ENCODE results near the gene MAN2A1.
"Not testable (repeated sequence)": the region's sequence is repeated elsewhere in the genome, so short reads cannot be mapped to it uniquely, and the experiment has no call there.

Gene MAN2A1

DNA sequence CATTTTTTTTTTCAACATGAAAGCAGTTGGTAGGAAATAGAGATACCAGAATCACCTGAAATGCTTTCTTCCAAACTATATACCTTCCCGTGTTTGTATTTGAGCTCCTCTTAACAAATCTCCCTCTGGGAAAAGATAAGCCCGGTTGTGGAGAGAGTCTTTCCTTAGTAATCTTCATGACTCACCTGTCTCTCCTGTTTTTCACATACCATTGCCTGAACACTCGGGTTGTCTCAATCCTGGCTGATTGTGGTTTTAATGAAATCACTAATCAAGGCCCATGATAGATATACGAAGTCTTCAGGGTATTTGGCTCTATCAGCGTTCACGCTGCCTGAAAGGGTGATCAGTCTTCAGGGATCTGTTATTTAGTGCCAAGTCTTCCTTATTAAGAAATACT, 136.7 kb downstream of the MAN2A1 start:
- DNase-seq (ENCODE audit: low read depth in 2 of 2): no peak

DNA sequence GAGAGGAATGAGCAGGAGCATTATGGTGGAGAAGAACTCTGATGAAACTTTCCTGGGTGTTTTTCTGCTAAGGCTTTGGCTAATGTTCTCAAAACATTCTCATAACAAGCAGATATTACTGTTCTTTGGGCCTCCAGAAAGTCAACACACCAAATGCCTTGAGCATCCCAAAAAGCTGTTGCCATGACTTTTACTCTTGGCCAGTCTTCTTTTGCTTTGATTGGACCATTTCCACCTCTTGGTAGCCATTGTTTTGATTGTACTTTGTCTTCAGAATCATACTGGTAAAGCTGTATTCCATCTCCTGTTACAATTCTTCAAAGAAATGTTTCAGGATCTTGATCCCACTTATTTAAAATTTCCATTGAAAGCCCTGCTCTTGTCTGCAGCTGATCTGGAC, 139.6 kb downstream of the MAN2A1 start:
- no peak for DNase-seq (ENCODE audit: low read depth in 2 of 2)

DNA sequence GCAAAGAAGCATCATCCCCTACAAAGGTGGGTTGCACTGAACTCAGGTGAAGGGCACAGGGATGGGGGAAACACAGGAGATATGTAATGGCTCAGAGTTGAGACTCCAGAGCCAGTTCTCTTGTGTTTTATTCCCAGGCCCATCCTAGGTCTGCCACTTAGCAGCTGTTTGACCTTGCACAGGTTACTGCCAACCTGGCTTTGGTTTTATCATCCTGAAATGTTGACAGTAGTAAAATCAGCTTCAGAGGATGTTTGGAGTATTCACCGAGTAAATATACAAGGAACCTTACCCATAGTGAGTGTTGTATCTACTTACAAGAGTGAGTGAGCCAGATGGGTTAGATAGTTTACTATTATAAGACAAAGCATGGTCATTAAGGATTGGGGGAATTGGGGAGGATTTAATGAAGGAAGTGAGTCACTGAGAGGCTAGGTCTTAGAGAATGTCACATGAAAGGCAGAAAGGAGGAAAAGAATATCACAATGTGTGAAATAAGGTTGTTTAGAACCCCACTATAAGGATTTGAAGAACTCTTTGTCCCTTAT, 141.3 kb downstream of the MAN2A1 start:
- DNase-seq (ENCODE audit: low read depth in 2 of 2): no peak

DNA sequence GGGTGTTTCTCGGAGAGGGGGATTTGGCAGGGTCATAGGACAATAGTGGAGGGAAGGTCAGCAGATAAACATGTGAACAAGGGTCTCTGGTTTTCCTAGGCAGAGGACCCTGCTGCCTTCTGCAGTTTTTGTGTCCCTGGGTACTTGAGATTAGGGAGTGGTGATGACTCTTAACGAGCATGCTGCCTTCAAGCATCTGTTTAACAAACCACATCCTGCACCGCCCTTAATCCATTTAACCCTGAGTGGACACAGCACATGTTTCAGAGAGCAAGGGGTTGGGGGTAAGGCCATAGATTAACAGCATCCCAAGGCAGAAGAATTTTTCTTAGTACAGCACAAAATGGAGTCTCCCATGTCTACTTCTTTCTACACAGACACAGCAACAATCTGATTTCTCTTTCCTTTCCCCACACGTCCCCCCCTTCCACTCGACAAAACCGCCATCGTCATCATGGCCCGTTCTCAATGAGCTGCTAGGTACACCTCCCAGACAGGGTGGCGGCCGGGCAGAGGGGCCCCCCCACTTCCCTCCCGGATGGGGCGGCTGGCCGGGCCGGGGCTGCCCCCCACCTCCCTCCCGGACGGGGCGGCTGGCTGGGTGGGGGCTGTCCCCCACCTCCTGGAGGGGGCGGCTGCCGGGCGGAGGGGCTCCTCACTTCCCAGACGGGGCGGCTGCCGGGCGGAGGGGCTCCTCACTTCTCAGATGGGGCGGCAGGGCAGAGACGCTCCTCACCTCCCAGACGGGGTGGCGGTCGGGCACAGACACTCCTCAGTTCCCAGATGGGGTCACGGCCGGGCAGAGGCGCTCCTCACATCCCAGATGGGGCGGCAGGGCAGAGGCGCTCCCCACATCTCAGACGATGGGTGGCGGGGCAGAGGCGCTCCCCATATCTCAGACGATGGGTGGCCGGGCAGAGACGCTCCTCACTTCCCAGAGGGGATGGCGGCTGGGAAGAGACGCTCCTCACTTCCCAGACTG, 142.8 kb downstream of the MAN2A1 start:
- not testable (repeated sequence) for DNase-seq (ENCODE audit: low read depth in 2 of 2)

DNA sequence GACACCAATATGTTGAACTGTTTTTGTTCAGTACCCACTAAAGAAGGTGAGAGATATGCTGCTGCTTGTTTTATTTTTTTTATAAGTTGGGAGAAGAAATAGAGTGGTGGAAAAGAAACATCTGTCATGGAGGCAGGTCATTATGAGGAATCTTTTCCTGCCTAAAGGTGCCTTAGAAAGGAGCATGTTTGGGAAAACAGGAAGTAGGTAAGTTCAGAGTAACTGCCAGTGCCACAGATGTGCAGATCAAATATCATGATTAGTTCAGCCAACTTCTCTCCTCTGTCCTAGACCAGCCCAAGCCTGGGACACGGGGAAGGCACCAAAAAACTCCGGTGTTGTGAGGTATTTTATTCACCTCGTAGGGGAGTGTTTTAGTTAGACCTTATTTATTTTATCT, 144.2 kb downstream of the MAN2A1 start:
- no peak for DNase-seq (ENCODE audit: low read depth in 2 of 2)

DNA sequence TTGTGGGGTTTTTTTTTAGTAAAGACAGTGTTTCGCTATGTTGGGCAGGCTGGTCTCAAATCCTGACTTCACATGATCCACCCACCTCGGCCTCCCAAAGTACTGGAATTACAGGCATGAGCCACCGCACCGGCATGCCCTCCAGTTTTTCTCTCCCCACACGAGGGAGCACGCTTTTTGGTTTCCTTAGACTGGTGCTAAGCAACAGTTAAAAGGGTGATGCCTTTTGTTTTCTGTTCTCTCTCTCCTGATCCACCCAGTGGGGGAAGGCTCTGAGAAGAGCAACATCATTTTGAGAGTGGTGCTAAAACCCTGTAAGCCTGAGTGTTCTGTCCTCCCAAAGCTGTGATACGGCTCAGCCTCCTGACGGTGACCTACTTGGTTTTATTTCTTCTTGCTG, 146.6 kb downstream of the MAN2A1 start:
- DNase-seq (ENCODE audit: low read depth in 2 of 2): no peak

DNA sequence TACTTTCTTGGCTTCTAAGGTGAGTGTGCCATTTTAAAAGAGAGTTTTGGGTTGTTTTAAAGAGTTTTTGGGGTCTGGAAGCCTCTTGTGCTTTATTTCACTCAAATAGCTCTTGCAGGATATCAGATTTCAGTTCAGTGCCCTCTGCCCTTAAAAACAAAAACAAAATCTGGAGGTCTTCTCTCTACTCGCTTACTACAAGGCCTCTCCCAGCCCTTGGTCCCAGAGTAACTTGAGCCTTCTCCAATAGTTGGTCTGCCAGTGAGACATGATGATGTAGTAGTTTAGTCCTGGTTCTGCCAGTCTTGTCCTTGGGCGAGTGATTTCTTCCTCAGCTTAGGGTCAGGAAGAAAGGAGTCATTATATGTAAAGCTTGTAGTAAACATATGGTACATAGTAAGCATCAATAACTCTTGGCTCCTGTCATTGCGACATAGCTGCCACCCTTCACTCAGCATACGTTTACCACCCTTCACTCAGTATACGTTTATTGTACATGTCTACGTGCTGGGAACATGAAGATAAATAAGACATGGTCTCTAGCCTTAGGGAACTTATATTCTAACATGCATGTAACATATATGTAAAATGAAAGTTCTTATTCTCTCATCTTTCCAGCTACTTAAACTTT, 147.6 kb downstream of the MAN2A1 start:
- DNase-seq (ENCODE audit: low read depth in 2 of 2): no peak

DNA sequence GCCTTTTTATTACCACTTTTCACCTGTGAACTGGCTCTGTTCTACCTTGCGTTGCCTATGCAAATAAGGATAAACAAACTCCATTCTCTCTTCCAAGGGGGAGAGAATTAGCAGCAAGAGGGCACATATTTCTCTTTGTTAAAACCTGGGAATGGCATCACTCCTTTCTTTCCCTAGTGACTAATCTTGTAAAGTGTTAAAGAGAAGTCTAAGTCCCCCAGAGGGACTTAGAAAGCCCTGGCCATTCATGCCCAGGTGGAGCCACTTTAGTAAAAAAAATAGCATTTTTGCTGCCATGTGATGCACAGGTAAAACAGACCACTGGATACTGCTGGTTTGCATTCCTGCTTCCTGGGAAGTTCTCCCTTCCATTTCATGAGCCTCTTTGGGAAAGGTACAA, 148.4 kb downstream of the MAN2A1 start:
- no peak for DNase-seq (ENCODE audit: low read depth in 2 of 2)

DNA sequence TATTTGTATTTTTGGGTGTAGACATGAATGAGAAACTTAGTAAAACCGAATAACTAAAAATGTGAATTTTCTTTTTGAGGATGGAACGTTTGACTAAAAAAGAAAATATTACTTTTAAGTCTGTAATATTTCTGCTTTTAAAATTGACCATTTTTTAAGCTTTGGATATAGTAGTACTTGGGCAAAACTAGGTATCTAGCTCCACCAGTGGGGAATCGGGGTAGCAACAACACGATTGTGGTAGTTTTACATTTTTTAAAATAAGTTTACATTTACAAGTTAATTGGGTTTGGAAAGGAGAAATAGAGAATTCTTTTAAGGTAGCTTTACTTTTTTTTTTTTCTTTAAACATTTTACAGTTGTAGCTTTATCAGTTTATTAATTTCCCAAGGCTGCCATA, 154.4 kb downstream of the MAN2A1 start:
- DNase-seq (ENCODE audit: low read depth in 2 of 2): no peak

DNA sequence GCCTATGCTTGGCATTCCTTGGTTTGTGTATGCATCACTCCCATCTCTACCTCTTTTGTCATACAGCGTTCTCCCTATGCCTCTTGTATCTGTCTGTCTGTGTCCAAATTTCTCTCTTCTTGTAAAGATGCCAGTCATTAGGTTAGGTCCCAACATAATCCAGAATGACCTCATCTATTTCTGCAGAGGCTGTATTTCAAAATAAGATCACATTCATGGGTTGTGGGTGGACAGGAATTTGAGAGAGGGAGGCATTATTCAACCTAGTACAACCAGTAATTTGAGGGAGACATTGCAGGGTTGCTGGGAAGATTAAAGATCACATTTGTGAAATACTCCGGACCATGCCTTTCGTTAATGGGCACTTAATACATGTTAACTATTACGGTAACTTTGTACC, 155.0 kb downstream of the MAN2A1 start:
- no peak for DNase-seq (ENCODE audit: low read depth in 2 of 2)

DNA sequence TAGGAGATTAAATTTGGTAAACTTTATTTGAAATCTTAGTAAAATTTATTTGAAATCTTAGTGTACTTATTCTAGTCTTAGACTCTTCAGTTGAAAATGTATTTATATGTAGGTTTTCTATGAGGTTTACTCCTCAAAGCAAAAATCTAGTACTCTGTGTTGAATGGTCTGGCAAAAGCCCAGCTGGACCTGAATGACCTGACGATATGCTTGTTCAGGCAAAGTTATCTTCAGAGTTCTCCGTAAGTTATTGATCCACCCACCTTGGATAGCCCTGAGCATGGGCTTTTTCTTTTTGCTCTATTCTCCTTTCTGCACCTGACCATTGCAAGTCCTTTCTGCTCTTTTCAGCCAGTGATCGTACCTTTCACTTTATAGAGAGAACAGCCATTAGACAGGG, 158.4 kb downstream of the MAN2A1 start:
- DNase-seq (ENCODE audit: low read depth in 2 of 2): no peak

DNA sequence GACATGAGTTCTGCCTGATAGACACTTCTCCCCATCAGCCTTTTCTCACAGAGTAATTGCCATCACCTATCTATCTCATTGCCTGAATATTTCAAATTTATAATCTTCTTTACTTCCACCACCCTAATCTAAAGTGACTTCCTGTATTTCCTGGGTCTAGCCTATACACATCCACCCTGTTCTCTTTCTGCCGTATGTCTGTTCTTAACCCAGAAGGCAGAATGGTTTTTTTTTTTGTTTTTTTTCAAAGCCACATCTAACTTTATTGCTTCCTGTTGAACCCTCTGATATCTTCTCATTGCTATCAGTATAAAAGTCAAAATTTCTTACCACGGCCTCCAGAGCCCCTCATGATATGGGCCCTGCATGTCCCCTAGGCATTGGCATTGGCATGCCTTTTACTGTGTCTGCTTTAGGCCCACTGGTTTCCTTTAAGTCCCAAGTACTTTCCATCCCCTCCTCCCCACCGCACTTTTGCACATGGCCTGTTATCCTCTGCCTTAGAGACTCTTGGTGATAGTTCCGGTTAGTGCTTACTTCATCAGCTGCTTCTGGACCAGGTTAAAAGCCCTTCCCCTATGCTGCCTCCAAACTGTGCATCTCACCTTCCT, 159.9 kb downstream of the MAN2A1 start:
- no peak for DNase-seq (ENCODE audit: low read depth in 2 of 2)

DNA sequence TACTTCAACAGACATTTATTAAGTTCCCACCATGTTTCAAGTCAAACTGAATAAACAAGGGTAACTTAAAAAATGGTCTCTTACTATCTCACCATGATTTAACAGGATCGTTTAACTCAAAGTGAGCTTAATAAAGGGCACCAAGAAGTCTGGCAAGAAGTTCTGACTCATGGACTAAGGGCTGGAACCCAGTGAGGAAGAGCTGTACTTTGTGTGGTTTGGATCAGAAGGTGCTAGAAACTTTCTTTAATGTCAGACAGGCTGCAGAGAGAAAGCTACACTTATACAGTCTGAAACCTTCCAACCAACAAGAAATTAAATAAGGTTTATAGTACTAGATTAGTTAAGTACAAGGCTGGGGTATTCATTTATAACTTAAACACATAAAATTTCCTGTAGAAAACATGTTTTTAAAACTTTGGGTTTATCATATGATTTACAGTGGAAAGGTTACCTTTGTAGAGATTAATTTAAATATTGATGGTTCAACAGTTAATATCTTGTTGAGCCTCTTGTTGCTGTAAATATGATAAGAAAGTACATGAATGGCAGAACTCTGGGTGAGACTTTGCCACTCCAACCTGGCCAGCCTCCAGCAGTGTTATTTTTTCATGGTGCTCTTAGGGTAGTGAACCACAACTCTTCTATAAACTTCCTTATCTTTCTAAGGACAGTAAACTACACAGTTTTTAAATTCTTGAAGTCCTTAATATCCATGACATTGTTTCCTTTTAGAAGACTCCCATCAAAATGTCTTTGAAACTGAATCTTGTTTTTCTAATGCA, 162.8 kb downstream of the MAN2A1 start:
- no peak for DNase-seq (ENCODE audit: low read depth in 2 of 2)

DNA sequence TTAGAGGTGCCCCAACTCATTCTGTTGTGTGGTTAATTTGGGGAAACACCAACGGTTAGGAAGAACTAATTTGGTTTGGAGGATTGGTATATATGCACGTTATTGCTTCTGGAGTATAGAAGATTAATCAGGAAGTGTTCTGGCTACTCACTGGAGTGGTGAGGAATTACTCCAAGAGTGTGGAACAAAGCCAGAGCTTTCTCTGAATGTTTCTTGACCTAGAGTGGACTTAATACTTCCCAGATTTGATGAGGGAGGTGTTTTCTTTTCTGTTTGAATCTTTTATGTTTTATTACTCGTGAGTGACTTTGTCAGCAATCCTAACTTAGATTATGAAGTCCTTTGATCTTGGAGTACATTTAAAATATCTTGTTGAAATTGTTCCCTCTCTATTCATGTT, 163.7 kb downstream of the MAN2A1 start:
- DNase-seq (ENCODE audit: low read depth in 2 of 2): no peak

DNA sequence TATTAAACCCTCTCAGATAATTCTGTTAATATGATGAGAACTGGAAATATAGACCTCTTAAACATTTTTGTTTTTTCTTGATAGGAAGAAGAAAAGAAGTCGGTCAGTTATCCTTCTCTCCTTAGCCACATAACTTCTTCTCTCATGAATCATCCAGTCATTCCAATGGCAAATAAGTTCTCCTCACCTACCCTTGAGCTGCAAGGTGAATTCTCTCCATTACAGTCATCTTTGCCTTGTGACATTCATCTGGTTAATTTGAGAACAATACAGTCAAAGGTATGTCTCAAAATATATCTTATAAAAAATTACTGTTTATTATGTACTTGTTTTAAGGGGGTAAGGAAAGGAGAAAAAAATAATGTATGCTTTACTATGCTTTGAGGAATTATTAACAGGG, 165.3 kb downstream of the MAN2A1 start:
- no peak for DNase-seq (ENCODE audit: low read depth in 2 of 2)

DNA sequence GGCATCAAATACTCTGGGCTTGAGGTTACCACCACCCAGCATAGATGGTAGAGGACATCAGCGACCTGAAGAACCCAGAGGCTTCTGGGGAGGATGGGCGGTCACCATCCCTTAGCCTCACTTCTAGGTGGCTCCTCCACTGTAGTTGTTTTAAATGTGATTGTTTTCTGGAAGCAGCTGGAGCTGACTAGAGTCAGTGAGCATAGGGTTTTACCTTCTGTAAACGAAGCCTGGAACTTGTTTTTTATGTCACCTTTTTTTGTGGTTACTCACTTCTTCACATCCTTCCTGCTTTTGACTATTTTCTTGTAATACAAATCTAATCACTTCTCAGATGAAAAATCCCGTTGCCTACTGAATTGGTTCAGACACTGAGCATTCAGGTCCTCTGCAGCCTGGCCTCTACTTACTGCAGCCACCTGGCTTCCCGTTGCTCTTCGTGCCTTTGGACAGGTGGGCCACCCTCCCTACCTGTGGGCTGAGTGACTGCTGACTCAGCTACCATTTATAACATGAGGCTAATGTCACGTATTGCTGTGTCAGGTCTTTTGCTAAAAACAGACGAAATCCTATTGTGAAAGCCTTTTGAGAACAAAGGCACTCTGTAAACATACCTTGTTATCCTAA, 167.8 kb downstream of the MAN2A1 start:
- no peak for DNase-seq (ENCODE audit: low read depth in 2 of 2)

DNA sequence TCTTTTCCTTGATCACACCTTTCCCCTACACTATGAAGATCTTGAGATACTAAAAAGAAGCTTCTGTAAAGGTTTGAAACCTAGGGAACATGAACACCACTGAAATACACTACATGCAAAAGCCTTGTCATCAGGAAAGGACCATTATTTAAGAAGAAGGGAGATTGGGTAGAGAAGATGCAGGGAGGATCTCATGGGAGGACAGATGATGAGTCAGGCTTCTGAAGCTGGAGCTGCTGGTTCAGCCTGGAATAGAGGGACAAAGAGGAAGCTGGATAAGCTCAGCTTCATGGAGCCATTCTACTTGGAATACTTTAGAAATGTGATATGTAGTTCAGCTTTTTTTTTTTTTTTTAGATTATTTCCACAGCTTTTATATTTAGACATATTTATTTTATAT, 169.8 kb downstream of the MAN2A1 start:
- no peak for DNase-seq (ENCODE audit: low read depth in 2 of 2)

DNA sequence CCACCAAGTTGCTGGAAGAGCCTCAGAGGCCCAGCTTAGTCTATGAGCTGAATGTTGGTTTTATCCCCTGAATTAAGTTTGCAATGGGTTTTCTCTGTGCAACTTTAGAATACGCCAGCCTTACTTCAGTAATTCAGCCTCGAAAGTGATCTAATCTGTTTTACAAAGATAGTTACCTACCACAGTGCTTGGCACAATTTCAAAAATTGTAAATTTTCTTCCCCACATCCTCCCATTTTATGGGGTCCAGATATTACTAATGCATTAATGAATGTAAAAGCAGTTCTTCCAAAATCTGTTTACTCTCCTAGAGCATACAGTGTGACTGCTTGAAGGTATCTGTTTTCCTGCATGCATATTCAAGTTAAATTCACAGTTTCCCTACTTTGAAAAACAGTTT, 172.6 kb downstream of the MAN2A1 start:
- DNase-seq (ENCODE audit: low read depth in 2 of 2): no peak

DNA sequence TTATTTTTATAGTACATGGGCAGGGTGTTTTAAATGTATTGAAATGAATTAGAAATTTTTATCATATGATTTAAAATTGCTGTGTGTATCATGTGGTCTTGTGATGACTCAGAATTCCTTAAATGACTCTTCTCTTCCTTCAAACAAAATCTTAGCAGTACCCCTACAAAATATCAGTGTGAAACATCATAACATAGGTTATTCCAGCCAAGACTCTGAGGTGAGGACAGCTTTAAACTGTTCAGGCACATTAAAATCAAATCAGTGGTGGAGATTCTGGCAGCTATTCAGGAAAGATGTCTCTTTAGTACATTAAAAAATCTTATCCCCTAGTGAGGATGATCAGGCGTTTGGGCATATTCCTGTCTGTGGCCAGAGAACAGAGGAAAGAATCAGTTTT, 174.0 kb downstream of the MAN2A1 start:
- no peak for DNase-seq (ENCODE audit: low read depth in 2 of 2)

DNA sequence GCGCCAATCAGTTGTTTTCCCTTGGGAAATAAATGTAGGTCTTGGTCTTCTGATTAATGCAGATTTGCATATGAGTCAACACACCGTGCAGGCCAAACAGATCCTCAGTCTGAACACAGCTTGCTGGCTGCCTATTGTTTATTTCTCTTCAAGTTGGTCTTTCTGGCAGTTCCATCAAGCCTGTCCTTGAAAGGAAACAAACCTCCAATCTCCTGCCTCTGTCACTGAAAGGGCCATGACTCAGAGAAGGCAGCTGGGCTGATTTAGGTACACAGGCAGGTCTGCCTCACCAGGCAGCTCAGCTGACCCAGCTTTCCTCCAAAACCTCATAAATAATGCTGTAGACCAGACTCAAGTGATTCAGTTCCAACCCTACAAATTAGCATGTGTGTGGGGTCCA, 175.9 kb downstream of the MAN2A1 start:
- no peak for DNase-seq (ENCODE audit: low read depth in 2 of 2)

DNA sequence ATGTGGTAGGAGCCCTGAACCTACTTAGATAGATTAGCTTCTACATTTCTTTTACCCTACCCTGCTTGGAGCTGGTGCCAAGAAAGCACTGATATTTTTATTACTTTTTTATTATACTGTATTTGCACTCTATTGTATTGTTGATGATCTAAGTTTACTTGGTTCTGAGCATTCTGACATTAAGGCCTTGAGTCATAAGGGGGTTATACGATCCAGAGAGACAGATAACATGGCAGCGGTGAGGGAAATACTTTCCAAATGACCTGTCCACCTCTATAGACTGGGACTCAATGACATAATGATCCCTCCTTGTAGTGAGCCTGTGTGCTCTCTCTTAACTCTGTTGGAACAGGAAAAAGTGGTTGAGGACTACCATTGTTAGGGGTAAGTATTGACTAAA, 176.3 kb downstream of the MAN2A1 start:
- no peak for DNase-seq (ENCODE audit: low read depth in 2 of 2)

Data from stimulated activated CD4-positive, alpha-beta T cell treated with anti-CD3 and anti-CD28 coated beads, Interleukin-12 subunit alpha, Interleukin-12 subunit beta, amount 100 ng/mL, for 24 hours (primary cell).